HG02588 (cell line): ENCODE data around the gene RTRAF.

ENCODE experiments used
- ATAC-seq: cut with Tn5 transposase; IDR thresholded peaks from one replicate; pipeline ENCODE4 v1.9.1; 2021; ENCODE audit warnings: mild to moderate bottlenecking, moderate library complexity; ENCODE audit not compliant: unreplicated experiment

The RTRAF gene

DNA sequence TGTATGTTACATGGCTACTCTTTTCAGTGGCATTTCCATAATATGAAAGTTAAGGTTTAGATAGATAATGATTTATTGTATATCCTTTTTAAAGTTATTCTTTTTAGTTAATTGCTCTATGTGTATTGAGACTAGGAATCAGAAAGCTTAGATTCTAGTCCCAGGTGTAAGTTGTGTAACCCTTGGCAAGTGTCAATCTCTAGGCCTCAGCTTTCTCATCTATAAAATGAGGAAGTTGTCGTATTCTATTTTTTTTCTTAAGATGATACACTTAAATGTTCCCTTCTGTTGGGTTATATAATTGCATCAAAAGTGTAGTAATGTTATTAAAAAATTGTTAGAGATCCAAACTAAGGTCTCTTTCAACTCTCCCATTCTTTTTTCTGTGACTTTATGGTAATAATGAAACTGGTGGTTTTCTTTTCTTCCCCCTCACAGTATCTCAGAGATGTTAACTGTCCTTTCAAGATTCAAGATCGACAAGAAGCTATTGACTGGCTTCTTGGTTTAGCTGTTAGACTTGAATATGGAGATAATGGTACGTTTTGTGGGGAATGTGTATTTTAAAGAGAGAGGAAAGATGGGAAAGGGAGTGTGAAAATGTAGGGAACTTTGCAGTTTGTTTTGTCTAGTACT is 4.1 kb downstream of the RTRAF start:
- no peak for ATAC-seq

DNA sequence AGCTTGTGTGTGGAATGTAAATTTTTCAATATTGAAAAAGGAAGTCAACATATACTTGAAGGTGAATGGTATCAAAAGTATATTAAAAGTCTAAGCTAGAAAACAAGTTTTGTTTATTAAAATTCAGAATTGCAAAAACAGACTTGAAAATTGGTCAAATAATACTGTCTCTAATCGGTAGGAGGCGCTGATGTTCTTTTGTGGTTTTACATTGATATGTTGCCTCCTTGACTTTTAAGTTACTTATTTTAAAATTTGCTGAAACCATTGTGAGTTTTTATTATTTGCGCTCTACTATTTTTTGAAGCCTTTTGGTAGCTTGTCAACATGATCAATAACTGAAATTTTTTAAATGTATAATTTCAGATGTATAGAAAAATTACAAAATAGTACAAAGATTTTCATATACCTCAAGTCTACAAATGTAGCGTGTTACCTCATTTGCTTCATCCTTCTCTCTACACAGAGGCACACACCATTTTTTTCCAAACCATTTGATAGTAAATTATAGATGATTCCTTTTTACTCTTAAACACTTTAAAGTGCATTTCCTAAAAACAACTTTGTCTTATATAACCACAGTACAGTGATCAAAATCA is 6.9 kb downstream of the RTRAF start:
- no peak for ATAC-seq

DNA sequence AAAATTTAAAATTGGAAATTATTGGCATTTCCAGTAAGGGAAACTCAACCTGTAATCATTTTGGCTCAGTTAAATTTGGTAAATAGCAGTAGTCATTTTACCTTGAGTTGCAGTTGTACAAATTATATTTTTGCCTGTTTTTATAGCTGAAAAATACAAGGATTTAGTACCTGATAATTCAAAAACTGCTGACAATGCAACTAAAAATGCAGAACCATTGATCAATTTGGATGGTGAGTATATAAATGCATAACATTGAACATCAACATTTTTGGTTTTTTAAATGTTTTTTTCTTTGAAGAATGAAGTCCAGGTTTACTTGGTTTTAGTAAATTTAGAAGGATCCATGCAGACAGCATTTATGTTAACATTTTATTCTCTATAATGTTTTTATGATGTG is 9.0 kb downstream of the RTRAF start:
- no peak for ATAC-seq

DNA sequence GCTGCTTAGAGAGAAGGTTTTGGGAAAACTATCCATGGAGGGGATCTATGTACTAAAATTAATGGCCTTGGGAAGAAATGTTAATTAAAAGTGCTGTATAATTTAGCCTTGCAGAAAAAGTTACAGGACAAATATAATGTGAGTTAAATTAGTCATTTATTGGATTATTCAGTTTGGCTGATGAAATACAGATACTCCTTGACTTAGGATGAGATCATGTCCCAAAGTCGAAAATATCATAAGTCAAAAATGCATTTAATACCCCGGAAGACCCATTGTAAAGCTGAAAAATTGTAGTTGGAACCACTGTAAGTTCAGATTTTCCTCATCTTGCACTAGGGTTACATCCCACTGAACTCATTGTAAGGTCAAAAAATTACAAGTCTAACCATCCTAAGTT is 9.7 kb downstream of the RTRAF start:
- no peak for ATAC-seq

DNA sequence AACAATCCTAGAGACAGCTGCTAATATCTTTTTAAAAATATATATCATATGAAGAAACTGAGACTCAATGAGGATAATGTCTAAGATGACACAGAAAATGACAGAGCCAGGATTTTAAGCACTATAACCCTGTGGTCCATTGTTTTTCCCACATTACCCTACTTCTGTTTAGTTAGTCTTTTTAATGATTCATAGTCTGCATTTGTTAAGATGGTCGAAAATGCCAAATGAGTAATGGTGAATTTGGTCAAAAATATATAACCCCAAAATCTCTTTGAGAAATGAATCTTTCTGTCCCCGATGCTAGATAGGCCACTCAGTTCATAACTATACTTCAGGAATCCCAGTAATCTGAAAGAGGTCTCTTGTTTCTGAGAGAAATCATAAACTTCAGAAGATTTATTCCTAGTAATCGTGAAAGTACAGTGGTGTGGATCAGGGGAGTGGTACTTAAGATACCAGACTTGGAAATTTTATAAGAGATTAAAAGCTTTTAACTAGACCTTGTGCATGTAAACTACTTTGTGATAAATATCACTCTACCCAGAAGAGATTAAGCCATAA is 10.8 kb downstream of the RTRAF start:
- ATAC-seq: no peak

DNA sequence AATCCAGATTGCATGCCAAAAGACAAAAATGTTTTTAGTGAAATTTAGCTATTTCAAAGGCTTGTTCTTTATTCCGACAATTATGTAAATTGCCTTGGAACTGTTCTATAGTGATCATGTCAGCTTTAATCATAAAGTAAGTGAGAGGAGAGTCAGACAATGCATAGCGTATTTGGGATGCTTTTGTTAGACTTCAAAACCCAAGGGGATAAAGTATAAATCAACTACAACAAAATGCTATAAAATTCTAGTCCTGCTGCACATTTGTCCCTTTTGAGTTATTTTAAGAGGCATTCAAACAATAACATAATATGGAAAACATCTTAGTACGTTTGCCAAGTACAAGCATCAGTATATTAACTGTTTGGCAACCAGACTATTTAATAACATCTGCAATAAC is 11.3 kb downstream of the RTRAF start:
- ATAC-seq: no peak

DNA sequence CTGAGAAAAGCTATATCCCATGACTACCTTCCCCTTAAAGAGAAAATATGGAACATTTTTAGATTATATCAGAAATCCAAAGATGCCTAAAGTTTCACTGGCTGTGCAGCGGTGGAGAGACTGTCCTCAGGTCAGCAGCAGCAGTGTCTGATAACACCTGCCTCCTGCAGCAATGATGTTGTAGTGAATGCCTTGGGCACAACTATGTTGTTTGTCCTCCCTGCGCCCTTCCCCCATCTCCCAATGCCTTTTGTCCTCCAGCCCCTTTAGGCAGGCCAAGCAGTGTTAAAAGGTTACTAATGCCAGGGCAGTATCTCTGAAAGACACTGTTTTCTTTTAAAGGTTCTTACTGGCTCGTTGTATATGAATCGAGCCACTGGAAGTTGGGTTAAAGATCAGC is 13.2 kb downstream of the RTRAF start:
- ATAC-seq: no peak

DNA sequence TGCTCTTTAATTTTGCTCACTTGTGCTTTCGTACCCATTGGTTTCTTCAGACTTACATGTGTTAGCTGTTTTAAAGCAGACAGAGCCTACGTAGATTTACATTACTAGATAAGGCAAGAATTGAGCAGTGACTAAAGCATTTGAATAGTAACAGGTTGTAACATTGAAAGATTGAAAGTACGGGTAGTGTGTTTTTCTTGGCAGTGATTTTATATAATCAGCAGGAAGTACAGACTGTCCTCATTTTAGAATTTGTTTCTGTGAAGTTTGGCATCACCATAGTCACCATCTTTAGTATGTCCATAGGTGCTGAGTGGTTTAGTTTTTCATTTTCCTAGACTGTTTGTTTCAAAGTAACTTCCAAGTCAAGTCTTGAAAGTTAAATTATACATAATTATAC is 14.0 kb downstream of the RTRAF start:
- no peak for ATAC-seq

DNA sequence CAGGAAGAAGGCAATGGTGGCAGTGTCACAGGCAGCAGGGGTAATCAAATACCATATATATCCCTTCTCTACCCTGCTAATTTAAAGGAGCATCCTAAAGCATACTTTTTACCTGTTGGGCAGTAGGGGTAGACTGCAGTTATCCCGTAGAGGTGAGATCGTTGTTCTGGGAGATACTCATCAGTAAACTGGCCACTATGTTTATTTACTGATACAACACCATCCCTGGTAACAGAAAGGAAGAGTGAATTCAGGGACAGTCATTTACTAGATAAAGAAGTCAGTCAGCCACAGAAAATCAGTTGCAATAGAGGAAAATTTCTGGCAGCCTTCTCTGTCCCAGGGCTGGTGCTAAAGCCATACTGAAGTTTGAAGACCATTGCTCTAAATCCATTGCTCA is 16.3 kb downstream of the RTRAF start:
- ATAC-seq: no peak

DNA sequence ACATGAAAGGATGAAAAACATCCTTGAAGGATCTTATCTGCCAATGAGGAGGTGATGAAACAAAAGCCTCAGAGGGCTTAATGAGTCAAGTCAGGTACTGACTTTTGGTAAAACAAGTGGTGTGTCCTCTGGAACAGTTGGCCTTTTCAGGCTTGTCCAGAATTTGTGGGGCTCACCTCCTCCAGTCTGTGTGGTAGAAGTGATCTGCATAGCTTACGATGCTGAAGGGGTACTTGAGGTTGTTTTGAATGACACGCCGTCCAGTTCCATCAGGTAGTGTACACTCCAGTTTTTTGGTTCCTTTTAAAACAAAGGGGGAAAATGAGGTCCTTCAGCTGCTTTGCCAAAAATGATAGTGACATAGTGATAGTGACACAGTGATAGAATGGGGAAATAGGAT is 17.0 kb downstream of the RTRAF start:
- no peak for ATAC-seq

DNA sequence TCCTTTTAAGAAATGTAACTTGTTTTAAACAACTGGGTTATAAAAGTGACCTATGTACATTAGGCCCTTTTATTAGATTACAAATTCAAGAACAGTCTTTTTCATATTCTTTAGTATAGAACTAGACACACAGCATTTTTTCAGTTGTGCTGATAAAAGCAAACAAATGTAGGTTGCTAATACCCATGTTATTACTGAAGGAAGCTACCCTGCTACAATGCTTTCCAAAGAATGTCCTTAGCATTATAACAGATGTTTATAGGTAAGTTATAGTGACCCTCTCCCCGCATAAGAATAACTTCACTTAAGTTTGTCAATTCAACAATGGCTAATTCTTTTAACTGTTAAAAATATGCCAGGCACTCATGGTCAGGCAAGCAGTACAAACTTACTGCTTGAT is 17.9 kb downstream of the RTRAF start:
- no peak for ATAC-seq

DNA sequence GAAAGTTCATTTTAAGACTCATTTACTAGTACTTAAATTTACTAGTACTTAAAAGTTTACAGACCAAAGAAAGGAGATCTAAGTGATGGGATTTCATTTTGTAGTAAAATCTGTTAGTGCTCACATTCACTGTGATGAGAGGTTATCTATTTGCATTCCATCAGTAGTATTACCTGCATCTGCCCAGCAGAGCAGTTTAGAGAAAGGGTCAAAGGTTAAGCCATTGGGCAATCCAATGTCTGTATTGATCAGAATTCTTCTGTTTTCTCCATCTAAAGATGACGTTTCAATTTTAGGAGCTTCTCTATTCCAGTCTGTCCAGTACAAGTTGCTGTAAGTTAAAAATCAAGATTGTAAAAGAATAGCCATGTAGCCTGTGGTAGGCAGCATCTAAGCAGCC is 18.3 kb downstream of the RTRAF start:
- no peak for ATAC-seq

DNA sequence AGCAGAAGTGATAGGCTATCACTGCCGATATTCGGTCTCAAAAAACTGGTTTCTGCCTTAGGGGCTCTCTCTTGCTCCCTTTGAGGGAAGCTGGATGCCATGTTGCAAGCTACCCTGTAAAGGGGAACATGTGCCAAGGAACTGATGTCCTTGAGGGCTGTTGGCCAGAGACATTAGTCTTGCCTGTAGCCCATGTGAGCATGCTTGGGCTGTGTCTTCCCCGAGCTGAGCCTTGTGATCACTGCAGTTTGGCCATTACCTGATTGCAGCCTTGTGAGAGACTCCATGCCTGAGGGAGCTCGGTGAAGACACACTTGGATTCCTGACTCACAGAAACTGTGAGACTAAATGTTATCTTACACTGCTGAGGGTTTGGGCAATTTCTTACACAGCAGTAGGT is 18.8 kb downstream of the RTRAF start:
- no peak for ATAC-seq

DNA sequence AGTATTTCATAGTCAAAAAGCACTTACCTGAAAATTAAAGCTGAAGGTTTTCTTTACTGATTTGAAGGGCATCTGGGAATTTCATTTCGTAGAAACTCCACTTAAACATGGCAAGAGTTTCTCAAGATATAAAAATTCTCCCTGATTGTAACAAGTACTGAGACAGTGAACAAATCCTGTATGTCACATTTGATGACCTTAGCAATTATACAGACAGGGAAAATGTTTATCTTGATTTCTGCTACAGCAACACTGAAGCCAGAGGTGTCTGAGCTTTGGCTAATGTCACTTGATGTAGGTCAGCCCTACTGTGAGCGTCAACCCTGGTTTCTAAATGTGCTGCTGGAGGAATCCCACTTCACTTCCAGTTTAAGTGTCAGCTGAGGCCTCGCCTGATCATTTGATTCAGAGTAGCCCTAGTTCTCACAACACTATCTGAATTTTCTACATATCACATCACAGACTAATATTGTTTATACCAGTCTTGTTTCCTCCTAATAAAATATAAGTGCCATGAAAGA is 20.9 kb downstream of the RTRAF start:
- ATAC-seq: no peak

DNA sequence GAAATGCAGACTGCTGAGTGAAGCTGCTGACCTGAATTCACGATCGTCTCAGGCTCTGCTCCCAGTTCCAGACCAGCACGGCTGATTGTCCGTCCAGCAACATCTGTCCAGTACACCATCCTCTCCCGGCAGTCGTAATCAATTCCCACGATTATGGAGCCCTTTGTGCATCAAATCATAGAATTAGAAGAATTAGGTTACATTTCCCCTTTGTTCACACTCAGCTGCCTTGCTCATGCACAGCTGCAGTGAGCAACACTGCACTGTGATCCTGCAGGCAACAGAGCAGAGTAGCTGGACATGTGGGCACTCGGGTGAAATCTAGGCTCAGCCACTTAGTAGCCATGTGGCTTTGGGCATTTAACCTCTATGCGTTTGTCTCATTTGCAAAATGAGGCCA is 22.2 kb downstream of the RTRAF start:
- ATAC-seq: no peak

DNA sequence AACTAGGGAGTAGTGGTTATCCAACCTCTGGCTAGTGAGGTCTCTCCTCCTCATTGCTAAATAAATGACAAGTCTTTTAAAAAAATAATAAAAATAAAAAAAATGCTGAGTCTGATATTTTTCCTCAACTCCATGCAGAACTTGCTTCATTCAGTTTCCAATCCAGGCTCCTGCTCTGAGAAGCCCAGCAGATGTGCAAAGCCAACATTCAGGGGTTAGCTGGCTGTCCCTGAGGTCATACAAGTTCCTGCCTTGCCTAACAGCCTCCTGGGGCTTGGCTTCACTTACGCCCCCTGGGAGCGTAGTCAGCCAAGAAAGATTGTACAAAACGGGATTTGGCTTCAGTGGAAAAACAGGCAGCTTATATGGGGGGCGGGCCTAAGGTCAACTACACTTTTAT is 23.3 kb downstream of the RTRAF start:
- no peak for ATAC-seq

DNA sequence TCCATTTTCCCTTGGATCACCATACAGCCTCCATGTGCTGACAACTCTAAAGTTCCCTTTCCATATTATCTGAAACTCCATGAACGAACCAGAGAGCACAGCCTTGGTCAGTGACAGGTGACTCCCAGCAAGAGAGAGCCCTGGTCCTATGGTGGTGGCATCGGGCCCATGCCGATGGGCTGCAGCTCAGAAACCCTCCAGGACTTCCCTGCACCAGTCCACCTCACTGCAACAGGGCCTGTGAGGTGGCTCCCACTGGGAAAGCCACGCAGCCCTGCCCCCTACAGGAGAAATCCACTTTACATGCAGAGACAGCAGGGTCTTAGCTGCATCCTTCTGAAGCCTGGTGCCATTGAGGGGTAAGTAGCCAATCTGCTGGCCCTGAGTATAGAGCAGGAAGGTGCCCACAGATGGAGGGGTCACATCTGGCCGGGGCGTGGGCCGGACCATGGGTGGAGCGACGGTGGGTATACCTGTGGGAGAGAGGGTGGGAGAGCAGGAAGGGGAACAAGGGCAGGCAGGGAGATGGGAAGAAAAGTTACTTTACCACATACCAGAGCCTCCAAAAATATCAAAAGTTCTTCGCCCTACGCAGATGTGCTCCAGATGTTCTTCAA is 24.7 kb downstream of the RTRAF start:
- no peak for ATAC-seq

DNA sequence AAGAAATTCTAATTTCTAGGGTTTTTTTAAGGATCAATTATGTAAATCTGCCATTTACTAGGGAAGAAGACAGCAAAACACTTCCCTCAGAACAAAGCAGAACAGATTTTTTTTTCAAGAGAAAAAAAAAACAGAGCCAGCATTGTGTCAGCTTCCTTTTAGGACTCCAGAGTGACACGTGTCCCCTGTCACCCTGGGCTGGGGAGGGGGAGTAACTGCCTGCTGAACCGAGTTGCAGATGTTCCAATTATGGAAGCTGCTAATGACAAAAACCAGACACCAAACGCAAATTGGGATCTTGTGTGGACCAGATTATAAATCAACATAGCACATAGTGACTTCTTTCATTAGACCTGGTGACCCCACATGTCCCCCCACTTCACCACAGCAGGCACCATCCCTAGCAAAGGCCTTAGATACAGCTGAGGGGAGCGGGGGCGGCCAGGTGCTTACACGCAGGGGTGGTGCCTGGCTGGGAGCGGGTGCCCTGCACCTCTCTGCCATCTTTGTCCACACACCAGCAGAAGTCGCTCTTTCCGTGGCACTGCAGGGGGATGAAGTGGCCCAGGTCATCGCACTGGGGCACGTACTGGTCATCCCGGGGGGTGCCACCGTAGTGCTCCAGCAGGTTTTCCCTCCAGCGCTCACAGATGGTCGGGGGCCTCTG is 25.4 kb downstream of the RTRAF start:
- no peak for ATAC-seq

DNA sequence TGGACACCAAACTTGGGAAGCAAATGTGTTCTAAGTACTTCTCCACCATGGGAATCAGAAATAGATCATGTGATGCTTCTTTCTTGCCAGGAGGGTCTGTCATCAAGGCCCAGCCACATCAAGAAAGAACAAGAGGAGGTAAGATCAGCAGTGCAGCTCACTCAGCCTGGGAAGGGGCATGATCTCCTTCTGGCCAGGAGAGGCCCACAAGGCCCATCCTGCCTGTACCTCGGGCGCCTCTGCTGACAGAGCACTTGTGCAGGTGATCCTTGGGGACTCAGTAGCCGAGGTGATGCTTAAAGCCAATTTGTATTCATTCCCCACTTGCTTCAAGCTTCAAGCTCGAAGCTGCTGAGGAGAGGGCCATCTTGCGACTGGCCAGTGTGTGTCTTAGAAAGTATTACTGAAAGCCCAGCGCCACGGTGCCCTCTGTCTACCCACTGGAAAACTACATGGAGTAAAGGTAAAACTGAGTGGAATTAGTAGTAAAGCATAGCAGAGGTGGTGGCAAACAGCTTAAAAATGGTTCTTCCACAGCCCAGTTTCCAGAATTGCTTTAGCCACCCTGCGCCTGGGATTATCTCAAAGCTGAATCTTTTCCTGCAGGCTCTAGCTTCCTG is 26.2 kb downstream of the RTRAF start:
- no peak for ATAC-seq

DNA sequence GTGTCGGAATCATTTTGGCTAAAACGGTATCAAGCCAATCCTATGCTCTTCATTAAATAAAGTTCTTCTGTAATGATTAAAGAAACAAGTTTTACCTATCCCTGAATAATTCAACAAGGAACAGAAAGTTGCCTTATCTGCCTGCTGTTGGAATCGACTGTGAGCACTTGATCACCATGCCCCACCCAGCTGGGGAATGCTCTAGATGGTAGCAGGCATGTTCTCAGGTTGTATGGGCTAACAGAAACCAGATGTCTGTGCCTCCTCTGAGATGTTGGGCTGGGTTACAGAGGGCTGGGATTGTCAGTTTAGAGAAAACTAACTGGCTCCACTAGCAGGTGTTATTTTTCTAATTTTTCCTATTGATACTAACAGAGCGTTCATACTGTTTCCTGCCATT is 28.9 kb downstream of the RTRAF start:
- no peak for ATAC-seq

DNA sequence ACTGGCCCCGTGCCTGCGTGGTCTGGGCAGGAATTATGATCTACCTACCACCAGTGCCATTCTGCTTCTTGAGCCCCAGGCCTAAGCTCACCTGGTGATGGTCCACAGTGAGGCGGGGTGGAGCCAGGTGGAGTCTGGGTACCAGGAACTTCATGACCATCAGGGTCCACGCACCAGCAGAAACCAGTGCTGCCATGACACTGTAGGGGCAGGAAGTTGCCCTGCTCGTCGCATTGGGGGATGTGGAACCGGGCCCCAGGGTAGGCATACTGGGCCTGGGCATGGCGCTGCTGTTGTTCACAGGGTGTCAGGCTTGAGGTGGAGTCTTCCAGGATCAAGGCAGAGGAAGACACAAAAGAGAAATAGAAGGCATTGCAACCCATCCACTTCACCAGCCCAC is 29.6 kb downstream of the RTRAF start:
- ATAC-seq: no peak
